ENCODE measurements around the gene CREBRF.
"Not testable (repeated sequence)": the region's sequence is repeated elsewhere in the genome, so short reads cannot be mapped to it uniquely, and the experiment has no call there.

The CREBRF gene

GRCh38 chr5:173152547-173152946 lies 96.4 kb downstream of the CREBRF start:
- no peaks in the 10 kb centered on the region for H3K4me1 Mint-ChIP-seq
- no peak for ATAC-seq
- no peak overlapping the region for H3K4me3 Mint-ChIP-seq

GRCh38 chr5:173153842-173154241 lies 97.7 kb downstream of the CREBRF start:
- Mint-ChIP-seq H3K27me3 (no peaks in the 10 kb centered on the region), H3K27ac (no peak overlapping the region), H3K4me3 (no peak overlapping the region), H3K9me3 (peaks cover 4 to 9% of the 10 kb centered on the region in 2 donors), H3K4me1 (no peaks in the 10 kb centered on the region)
- no peak for DNase-seq
- ATAC-seq, result no peak

More at GRCh38 chr5:173152547-173152946, 96.4 kb downstream of the CREBRF start:
- Mint-ChIP-seq H3K9me3 (peaks cover 5 to 10% of the 10 kb centered on the region in 2 donors), H3K27me3 (no peaks in the 10 kb centered on the region), H3K27ac (no peak overlapping the region)
- DNase-seq, result no peak

GRCh38 chr5:173154619-173155018 lies 98.5 kb downstream of the CREBRF start:
- not testable (repeated sequence) for ATAC-seq, H3K27me3 Mint-ChIP-seq, H3K27ac Mint-ChIP-seq, H3K4me1 Mint-ChIP-seq, H3K9me3 Mint-ChIP-seq, H3K4me3 Mint-ChIP-seq, DNase-seq

GRCh38 chr5:173155912-173156311 lies 99.8 kb downstream of the CREBRF start:
- Mint-ChIP-seq H3K9me3 (no peaks in the 10 kb centered on the region), H3K27me3 (no peaks in the 10 kb centered on the region), H3K4me1 (no peaks in the 10 kb centered on the region), H3K27ac (peak overlapping the region in 1 of 2 donors; percentile 59), H3K4me3 (no peak overlapping the region)
- ATAC-seq (no peak), DNase-seq (no peak)

- no peaks in the 10 kb centered on the region for H3K9me3 Mint-ChIP-seq
- ATAC-seq (no peak), DNase-seq (no peak)
- H3K4me3 Mint-ChIP-seq, result no peak overlapping the region
- H3K27me3 Mint-ChIP-seq, result no peaks in the 10 kb centered on the region
- H3K4me1 Mint-ChIP-seq, result no peaks in the 10 kb centered on the region
- H3K27ac Mint-ChIP-seq, result no peak overlapping the region
These were observed 102.2 kb downstream of the CREBRF start for GRCh38 chr5:173158366-173158765.

GRCh38 chr5:173159256-173159655 lies 103.1 kb downstream of the CREBRF start:
- DNase-seq, result no peak
- H3K4me3 Mint-ChIP-seq, result no peak overlapping the region
- no peak overlapping the region for H3K27ac Mint-ChIP-seq
- no peaks in the 10 kb centered on the region for H3K4me1 Mint-ChIP-seq
- H3K27me3 Mint-ChIP-seq, result no peaks in the 10 kb centered on the region
- no peak for ATAC-seq
- H3K9me3 Mint-ChIP-seq, result no peaks in the 10 kb centered on the region

- no peak for ATAC-seq
- no peak overlapping the region for H3K27ac Mint-ChIP-seq
- no peaks in the 10 kb centered on the region for H3K9me3 Mint-ChIP-seq
- no peak for DNase-seq
- no peak overlapping the region for H3K4me3 Mint-ChIP-seq
- H3K4me1 Mint-ChIP-seq, result no peaks in the 10 kb centered on the region
- no peaks in the 10 kb centered on the region for H3K27me3 Mint-ChIP-seq
These were observed 105.0 kb downstream of the CREBRF start for GRCh38 chr5:173161148-173161547.

- Mint-ChIP-seq H3K4me1 (no peaks in the 10 kb centered on the region), H3K27me3 (no peaks in the 10 kb centered on the region), H3K9me3 (no peaks in the 10 kb centered on the region), H3K27ac (no peak overlapping the region), H3K4me3 (no peak overlapping the region)
- no peak for ATAC-seq
- no peak for DNase-seq
These were observed 107.1 kb downstream of the CREBRF start for GRCh38 chr5:173163219-173163618.

GRCh38 chr5:173165177-173166016 lies 109.2 kb downstream of the CREBRF start:
- H3K4me1 Mint-ChIP-seq, result no peaks in the 10 kb centered on the region
- H3K4me3 Mint-ChIP-seq, result no peak overlapping the region
- DNase-seq (no peak), ATAC-seq (no peak)
- no peaks in the 10 kb centered on the region for H3K27me3 Mint-ChIP-seq
- H3K27ac Mint-ChIP-seq, result peak overlapping the region in 1 of 2 donors; percentile 75
- no peaks in the 10 kb centered on the region for H3K9me3 Mint-ChIP-seq

GRCh38 chr5:173172166-173172565 lies 116.0 kb downstream of the CREBRF start:
- no peak overlapping the region for H3K4me3 Mint-ChIP-seq
- H3K4me1 Mint-ChIP-seq, result no peaks in the 10 kb centered on the region
- H3K27me3 Mint-ChIP-seq, result no peaks in the 10 kb centered on the region
- ATAC-seq, result no peak
- H3K27ac Mint-ChIP-seq, result no peak overlapping the region
- no peak for DNase-seq
- H3K9me3 Mint-ChIP-seq, result no peaks in the 10 kb centered on the region

- no peak for ATAC-seq
These were observed 119.4 kb downstream of the CREBRF start for GRCh38 chr5:173175523-173175922.

GRCh38 chr5:173178369-173178910 lies 122.3 kb downstream of the CREBRF start:
- H3K9me3 Mint-ChIP-seq, result peaks cover 5 to 13% of the 10 kb centered on the region in 2 donors
- H3K27ac Mint-ChIP-seq, result no peak overlapping the region
- H3K4me1 Mint-ChIP-seq, result no peaks in the 10 kb centered on the region
- no peaks in the 10 kb centered on the region for H3K27me3 Mint-ChIP-seq
- H3K4me3 Mint-ChIP-seq, result no peak overlapping the region
- ATAC-seq, result no peak
- no peak for DNase-seq

More at GRCh38 chr5:173175523-173175922, 119.4 kb downstream of the CREBRF start:
- H3K4me3 Mint-ChIP-seq, result no peak overlapping the region
- H3K27me3 Mint-ChIP-seq, result no peaks in the 10 kb centered on the region
- DNase-seq, result no peak
- H3K9me3 Mint-ChIP-seq, result peaks cover 5 to 12% of the 10 kb centered on the region in 2 donors
- H3K27ac Mint-ChIP-seq, result no peak overlapping the region
- H3K4me1 Mint-ChIP-seq, result no peaks in the 10 kb centered on the region

- H3K9me3 Mint-ChIP-seq, result peaks cover 5 to 13% of the 10 kb centered on the region in 2 donors
These were observed 124.2 kb downstream of the CREBRF start for GRCh38 chr5:173180331-173180730.

GRCh38 chr5:173187054-173187743 lies 131.0 kb downstream of the CREBRF start:
- Mint-ChIP-seq H3K27ac (no peak overlapping the region), H3K9me3 (no peaks in the 10 kb centered on the region), H3K4me3 (no peak overlapping the region), H3K27me3 (peaks cover 1% of the 10 kb centered on the region), H3K4me1 (no peaks in the 10 kb centered on the region)
- peak; percentile 87 for ATAC-seq
- DNase-seq, result peak in 1 of 2 donors; percentile 20

More at GRCh38 chr5:173180331-173180730, 124.2 kb downstream of the CREBRF start:
- Mint-ChIP-seq H3K27me3 (no peaks in the 10 kb centered on the region), H3K4me1 (no peaks in the 10 kb centered on the region), H3K4me3 (no peak overlapping the region), H3K27ac (no peak overlapping the region)
- DNase-seq, result no peak
- ATAC-seq, result no peak

GRCh38 chr5:173188280-173188679 lies 132.1 kb downstream of the CREBRF start:
- Mint-ChIP-seq H3K9me3 (no peaks in the 10 kb centered on the region), H3K27me3 (peaks cover 8% of the 10 kb centered on the region), H3K4me3 (no peak overlapping the region), H3K4me1 (no peaks in the 10 kb centered on the region), H3K27ac (no peak overlapping the region)
- ATAC-seq (no peak), DNase-seq (no peak)
